ENCODE measurements around the gene LTB.

- TF ChIP-seq ZNF274 (IDR thresholded peaks at IDR 0.05; ENCODE audit: low read depth, low read length) (no peak), YY1 (IDR thresholded peaks at IDR 0.05; ENCODE audit: insufficient read depth, insufficient read length) (no peak), SUZ12 (IDR thresholded peaks at IDR 0.05; ENCODE audit: extremely low read depth, insufficient read depth, insufficient read length) (no peak)
Measured at GRCh38 chr6:31577579-31577966, 4.7 kb downstream of the LTB start.
